HG02981 (cell line): ENCODE measurements around the gene DNAI7.

Experiments
- ATAC-seq: cut with Tn5 transposase; IDR thresholded peaks from one replicate; pipeline ENCODE4 v1.9.1; 2021; ENCODE audit warnings: mild to moderate bottlenecking, moderate library complexity; ENCODE audit not compliant: unreplicated experiment

The DNAI7 gene

DNA sequence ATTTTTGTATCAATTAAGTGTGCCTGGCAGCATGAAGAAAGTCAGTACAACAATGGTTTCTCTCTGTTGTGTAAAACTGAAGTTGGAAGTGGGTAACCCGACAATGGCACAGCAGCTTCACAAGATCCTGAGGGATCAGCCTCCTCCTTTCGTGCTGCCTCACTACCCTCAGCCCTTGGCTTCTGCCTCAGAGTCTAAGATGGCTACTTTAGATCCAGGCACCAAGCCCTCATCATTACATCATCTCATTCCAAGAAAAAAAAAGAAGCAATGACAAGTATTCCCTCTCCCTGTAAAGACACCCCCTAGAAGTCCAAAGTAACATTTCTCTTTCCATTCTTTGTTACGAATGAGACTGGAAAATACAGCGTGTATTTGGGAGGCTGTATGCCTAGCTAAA lies 92.6 kb downstream of the DNAI7 start:
- no peak for ATAC-seq

DNA sequence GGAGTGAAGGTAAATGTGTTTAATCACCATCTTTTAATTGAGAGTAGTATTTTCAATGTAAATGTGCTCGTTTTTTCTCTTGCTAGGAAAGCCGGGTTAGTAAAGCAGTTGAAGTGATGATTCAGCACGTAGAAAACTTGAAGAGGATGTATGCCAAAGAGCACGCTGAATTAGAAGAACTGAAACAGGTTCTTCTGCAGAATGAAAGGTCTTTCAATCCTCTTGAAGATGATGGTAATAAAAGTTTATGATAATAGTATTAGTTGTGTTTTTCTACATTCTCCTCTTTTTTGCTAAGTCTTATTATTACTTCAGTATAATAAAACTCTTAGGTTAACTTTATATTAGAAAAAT lies 93.9 kb downstream of the DNAI7 start:
- ATAC-seq: no peak

DNA sequence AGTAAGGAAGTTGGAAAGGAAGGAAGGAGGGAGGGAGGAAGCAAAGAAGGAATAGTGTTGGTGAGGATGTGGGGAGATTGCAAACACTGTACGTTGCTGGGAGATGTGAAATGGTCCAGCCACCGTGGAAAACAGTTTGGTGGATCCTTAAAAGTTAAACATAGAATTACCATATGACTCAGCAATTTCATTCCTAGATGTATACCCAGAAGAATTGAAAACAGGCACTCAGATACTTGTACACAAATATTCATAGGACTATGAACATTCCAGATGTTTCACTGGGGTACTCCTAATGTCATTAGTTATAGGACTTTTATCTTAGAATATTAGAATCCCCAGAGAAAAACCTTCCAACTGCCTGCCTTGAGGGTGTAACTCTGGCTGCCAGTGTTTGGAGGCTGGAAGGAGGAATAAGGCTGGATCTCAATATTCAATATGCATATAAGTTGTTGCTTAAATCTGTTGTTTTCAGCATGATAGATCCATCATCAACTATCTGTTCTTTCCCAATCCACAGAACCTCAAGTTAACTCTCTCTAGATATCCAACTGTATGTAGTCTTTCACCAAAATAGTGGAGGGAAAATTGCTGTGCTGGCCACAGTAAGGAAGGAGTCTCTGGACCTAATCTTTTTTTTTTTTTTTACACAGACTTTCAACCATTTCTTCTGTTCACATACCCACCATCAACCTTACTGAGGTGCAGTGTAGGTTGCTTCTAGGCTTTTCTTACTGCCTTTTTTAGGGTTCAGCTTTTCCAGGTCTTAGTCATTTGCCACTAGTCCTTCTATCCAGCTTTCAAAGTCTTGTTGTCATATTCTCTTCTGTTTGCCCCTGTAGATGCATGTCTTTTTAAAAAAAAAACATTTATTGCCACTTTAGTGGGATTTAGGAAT lies 94.5 kb downstream of the DNAI7 start:
- no peak for ATAC-seq

DNA sequence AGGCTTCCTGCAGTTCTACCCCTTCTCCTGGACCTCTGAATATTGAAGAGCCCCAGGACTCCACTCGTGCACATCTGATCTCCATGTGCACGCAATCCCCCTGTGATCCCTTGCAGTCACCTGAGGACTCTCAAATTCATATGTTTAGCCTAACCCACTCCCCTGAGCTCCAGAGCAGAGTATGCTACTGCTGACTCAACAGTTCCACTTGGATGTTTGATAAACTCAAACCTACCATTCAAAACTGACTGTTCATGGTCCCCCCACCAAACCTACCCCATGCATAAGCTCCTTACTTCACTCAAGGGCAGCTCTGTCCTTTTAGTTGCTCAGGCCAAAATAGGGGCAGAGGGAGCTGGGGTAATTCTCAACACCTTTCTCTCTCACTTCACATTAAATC lies 96.0 kb downstream of the DNAI7 start:
- ATAC-seq: no peak

DNA sequence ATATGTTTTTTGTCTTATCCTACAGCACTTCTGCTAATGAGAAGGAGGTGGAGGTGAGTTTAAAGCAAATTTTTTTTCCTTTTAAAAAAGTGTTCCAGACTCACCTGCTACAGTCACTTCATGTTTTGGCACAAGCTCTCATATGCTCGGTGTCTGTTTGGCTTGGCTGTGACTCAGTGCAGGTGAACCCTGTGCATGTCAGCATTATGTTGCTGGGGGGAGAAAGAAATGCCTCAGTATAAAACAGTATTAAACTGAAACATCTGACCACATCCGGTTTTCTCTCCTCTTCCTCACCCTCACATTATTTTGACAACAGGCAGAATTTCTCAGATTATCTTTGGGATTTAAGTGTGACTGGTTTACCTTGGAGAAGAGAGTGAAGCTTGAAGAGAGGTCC lies 105.2 kb downstream of the DNAI7 start:
- no peak for ATAC-seq

DNA sequence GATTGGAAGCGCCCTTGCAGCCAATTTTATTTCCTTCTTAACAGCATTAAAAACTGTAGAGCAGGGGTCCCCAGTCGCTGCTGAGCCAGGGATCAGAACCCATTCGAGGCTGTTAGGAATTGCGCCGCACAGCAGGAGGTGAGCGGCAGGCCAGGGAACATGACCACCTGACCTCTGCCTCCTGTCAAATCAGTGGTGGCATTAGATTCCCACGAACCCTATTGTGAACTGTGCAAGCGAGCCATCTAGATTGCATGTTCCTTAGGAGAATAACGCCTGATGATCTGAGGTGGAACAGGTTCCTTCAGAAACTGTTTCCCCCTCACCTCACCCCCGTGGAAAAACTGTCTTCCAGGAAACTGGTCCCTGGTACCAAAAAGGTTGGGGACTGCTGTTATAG lies 107.4 kb downstream of the DNAI7 start:
- no peak for ATAC-seq

DNA sequence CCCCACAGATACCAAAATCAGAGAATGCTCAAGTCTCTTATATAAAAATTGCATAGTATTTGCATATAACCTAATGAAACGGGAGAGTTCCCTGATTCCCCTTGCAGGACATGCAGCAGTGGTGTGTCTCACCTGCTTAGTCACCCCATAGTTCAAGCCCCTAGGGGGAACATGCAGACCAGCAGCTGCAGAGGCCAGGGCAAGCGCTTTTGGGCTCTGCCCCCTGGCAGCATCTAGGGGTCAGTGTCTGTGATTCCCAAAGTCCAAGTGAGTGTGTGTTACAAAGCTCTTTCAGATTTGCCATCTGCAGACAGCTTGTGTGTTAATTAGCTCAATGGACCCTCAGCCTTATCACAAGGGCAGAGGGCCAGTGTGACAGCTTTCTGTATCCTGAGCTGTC lies 110.1 kb downstream of the DNAI7 start:
- ATAC-seq: no peak

DNA sequence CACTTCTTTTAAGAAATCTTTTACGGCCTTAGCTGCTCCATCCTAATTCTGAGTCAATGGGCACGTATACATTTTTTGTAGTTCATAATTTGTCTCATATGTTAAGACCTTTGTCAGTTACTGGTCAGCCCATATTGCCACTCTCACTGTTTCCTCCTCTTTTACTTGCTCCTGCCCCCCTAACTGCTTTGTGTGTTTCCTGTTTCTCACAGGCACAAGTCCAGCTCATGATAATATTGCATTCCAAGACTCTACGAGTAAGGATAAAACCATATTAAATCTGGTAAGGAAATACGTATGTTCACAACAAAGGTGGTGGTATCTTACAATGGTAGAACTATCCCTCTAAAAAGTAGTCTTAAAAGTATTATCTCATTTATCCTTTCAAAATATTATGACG lies 111.7 kb downstream of the DNAI7 start:
- ATAC-seq: no peak

DNA sequence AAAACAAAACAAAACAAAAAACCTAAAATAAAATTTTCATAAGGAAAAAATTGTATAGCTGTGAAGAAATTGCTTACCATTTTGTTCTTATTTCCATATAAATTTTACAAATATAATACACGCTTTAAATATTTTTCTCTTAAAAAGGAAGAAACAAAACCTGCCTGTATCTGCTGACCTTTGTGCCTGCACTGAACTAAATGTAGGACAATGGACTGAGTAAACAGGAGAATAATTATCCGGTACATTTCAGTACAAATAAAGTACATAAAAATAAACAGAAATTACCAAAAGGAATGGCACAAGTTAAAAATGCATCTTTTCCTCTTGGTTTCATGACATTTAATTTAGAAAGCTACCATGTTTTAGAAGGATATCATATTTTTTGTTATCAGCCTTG lies 112.3 kb downstream of the DNAI7 start:
- ATAC-seq: no peak

DNA sequence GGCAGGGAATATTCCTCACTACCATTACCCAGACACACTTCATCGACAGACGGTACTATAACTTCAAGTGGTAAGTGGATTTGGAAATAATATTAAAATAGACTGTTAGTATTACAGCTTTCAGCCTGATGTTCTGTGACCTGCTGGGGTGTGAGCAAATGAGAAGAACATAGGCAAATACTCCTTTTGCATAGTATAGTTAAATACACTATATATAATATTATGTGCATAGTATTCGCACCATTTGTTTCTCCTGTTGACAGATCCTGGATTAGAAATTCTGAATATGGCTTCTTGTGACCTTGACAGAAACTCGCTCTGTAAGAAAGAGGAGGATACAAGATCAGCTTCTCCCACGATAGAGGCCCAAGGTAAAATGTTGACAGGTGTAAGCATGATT lies 115.6 kb downstream of the DNAI7 start:
- no peak for ATAC-seq

DNA sequence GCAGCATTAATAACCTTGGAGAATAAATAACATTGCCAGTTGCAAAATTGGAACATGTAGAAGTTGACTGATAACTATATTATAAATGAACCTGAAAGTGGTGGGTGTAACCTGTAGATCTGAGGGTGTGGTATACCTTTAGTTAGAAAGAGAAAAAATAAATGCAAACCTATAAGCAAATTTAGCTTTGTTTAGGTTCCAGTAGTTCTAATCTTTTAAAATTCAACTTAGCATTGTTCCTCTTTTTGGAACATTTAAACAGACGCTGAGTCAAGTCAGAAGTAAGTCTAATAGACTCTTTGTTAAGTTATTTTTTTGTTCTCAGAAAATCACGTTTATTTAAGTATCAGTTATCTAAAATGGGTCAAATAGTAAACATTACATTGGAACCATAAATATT lies 120.0 kb downstream of the DNAI7 start:
- ATAC-seq: peak; percentile 66

DNA sequence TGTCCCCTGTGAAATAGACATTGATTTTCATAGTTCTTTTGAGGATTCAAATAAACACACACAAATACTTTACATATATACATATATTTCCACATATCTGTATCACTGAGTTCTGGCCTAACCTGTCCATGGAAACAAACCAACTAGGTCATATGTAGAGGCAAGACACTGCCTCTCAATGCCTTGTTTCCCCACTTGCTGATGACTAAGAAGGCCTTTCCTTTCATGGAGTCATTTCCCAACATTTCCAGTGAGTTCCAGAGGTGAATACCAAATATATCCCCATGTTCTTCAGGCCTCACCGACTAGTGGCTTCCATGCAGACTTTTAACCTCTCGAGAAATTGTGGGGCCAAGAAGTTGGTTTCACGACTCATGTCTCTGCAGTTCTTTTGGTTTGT lies 120.8 kb downstream of the DNAI7 start:
- ATAC-seq: no peak

DNA sequence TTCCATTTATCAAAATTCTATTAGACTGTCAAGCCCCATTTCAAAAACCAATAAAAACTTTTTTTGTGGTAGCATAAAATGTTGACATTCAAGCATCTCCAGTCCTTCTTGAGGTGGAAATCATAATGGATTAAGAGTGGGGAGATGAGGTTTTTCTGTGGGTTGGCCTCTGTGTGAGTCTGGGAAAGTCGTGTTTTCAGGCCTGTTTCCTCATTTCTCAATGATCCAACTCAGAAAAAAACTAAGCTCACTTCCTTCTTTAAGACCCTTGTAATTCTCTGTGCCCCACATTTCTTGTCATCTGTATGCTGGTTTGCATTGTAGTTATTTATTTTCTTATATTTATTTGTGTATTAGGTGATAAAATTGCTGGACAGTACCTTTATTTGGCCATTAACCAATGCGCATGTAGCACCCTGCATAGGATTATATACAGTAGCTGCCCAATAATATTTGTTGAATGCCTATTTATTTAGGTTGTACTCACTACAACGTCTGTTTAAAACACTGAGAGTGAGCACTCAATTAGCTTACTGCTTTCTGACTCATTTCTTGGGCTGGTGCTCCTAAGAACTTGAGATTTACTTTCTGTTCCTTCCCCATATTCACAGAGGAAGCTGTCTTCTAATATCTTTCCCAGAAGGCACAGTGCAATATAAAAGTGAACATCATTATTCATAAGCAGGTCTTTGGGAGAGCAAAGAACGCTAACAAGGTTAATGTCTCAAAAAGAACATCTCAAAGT lies 121.9 kb downstream of the DNAI7 start:
- ATAC-seq: no peak

DNA sequence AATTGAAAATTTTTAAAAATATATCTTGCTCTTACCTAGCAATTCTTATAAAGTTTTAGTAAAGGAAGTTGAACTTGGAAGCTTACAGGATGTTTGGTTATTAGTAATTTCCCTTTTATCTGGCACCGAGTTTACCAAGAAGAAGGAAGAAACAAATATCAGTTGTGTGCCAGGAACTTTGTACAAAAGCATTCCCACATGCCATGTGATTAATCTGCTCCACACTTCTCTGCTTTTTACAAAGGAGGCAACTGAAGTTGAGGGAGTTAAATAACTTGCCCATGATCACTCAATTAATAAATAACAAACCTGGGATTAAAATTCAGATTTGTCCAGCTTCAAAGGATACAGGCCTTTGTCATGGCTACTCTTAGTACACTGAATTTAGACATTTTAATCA lies 123.6 kb downstream of the DNAI7 start:
- ATAC-seq: no peak

DNA sequence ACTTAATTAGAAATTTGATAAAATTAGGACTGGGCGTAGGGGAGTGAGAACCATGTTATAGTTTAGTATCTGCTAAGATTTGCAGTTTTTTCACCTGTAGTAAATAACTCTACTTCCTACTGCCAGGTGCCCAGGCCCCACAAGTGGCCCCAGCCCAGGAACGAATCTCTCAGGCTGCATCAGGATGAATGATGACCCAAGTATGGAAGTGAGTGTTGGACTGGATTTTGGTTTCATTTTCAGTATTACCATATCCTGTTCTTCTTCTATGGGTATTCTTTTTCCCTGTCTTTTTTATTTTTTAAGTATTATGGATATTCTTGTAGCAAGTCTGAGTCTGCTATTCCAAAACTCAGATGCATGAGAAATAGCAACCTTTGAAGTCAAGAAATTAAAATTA lies 125.7 kb downstream of the DNAI7 start:
- no peak for ATAC-seq

DNA sequence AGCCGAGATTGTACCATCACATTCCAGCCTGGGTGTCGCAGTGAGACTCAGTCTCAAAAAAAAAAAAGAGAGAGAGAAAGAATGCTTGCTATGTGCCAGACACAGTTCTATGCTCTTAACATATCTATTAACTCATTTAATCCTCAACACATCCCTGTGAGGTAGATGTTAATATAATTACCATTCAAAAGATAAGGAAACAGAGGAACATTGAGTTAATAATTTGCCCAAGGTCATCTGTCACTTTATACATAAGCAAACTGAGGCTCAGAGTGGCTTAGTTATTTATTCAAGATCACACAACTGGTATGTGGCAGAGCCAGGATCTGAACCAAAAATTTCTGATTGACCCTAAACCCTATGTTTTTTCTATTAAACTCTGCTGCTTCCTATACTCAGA lies 129.9 kb downstream of the DNAI7 start:
- ATAC-seq: no peak

DNA sequence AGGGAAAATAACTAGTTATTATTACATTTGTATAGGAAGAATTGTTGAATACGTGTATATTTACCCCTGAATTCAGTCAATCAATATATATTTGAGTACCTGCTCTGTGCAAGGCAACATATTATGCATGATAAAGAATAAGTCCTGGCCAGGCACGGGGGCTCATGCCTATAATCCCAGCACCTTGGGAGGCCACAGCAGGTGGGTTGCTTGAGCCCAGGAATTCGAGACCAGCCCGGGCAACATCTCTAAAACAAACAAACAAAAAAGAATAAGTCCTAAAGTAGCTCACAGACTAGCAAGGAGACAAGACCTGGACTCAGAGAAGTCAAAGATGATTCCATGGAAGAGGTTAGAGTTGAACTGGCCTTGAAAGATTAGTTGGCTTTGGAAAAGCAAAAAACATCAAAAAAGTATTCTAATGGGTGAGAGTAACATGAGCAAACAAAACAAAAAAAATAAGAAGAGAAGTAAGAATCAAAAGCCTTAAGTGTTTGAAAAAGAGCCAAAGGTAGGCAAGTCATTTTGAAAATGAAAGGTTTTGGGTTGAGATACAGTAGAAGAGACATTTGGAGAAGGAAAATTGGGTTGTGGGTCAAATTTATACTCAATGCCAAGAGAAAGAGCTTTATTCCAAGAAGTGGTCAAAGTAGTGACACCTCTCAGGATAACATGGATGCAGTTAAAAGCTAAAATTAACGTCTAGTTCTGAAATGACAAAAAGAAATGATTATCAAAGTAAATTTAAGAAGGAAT lies 130.9 kb downstream of the DNAI7 start:
- ATAC-seq: no peak

DNA sequence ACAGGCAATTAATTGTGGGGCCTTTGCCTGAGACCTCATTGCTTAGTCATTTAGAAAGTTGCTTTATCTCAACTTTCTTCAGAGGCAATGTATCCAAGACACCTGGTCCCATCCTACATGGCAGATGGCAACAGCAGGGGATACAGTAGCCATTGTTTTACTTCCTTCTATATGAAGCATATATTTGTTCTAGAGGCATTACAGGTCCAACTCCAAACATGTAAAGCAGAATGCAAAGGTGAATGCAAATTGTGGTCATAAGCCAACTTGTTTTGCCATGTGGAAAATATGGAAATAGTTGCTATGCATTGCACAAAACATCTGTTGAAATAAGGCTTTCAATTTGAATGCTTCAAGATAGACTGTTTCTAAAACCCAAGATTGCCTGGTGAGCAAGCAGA lies 136.3 kb downstream of the DNAI7 start:
- peak; percentile 58 for ATAC-seq
